Right lobe of liver (tissue), 4 donors: ENCODE measurements around the gene KCNMA1.

Source experiments
- CTCF ChIP-seq, 4 donors: fragments of 200-600 bp in 3 of 4; fragments of 450-650 bp in 1 of 4; IDR thresholded peaks; one replicate each; pipeline versions ENCODE4 v1.5.1 to v1.8.0; 2016 to 2022; ENCODE audit warnings: antibody characterized with exemption in 4 of 4, mild to moderate bottlenecking in 2 of 4
- POLR2A ChIP-seq: fragments of 450-650 bp; IDR thresholded peaks from one replicate; pipeline ENCODE4 v1.6.1; 2017; ENCODE audit warnings: antibody characterized with exemption, mild to moderate bottlenecking
- donor health status: DM: no; HTN: no; CAD: no.
- donor health status: DM: no; HTN: no; CAD: no.
- donor health status: DM: no; HTN: yes; CAD: no.

GRCh38 chr10:76864922-76865321, 772.7 kb downstream of the KCNMA1 start:
- TF ChIP-seq POLR2A (no peak), CTCF (IDR thresholded peaks at IDR 0.05) (no peak)
